Smooth muscle cell (in vitro differentiated cells): ENCODE measurements around the gene PATJ. TPM values are rescaled to one million over a fixed set of nuclear protein-coding genes. Genes with fewer than 3 reads are reported as not detected.
"Not testable (repeated sequence)": the region's sequence is repeated elsewhere in the genome, so short reads cannot be mapped to it uniquely, and the experiment has no call there.

Source experiments
- DNase-seq: peaks from one replicate; lab custom pipeline; 2025; ENCODE audit not compliant: unreplicated experiment; lab: John Stamatoyannopoulos, UW
- H2AFZ ChIP-seq: fragments of 200-600 bp; sonication (generic); 2 replicates; pipeline ENCODE4 v1.6.0; 2016; ENCODE audit warnings: antibody characterized with exemption, low read depth, mild to moderate bottlenecking
- H3F3A ChIP-seq: fragments of 200-600 bp; sonication (generic); 2 replicates; pipeline ENCODE4 v1.6.0; 2017; ENCODE audit warnings: antibody characterized with exemption, low read depth
- H3K27ac ChIP-seq: fragments of 200-600 bp; sonication (generic); 2 replicates; pipeline ENCODE4 v1.5.1; 2016; ENCODE audit warnings: low read depth, mild to moderate bottlenecking
- H3K27me3 ChIP-seq: fragments of 200-600 bp; sonication (generic); 2 replicates; pipeline ENCODE4 v1.6.1; 2016; ENCODE audit warnings: low read depth, mild to moderate bottlenecking
- H3K36me3 ChIP-seq: fragments of 200-600 bp; sonication (generic); 2 replicates; pipeline ENCODE4 v1.5.1; 2016; ENCODE audit warnings: low read depth
- H3K4me1 ChIP-seq: fragments of 200-600 bp; sonication (generic); 2 replicates; pipeline ENCODE4 v1.5.1; 2016; ENCODE audit warnings: low read depth
- H3K4me2 ChIP-seq: fragments of 200-600 bp; sonication (generic); 2 replicates; pipeline ENCODE4 v1.6.0; 2016; ENCODE audit warnings: mild to moderate bottlenecking
- H3K4me3 ChIP-seq: fragments of 200-600 bp; sonication (generic); 2 replicates; pipeline ENCODE4 v1.5.1; 2016; ENCODE audit warnings: mild to moderate bottlenecking
- H3K79me2 ChIP-seq: fragments of 200-600 bp; sonication (generic); 2 replicates; pipeline ENCODE4 v1.6.0; 2016; ENCODE audit warnings: low read depth, mild to moderate bottlenecking
- H3K9ac ChIP-seq: fragments of 200-600 bp; sonication (generic); 2 replicates; pipeline ENCODE4 v1.6.0; 2016; ENCODE audit warnings: low read depth
- H3K9me3 ChIP-seq: fragments of 200-600 bp; sonication (generic); replicated peaks from 2 replicates; pipeline ENCODE4 v1.5.1; 2016; ENCODE audit warnings: low read depth
- H4K20me1 ChIP-seq: fragments of 200-600 bp; sonication (generic); 2 replicates; pipeline ENCODE4 v1.6.0; 2016; ENCODE audit warnings: low read depth
- WGBS: methylation state at CpG from one replicate; pipeline ENCODE4 v1.1.7; 2016; ENCODE audit warnings: low lambda C conversion rate; 5-methylcytosine and 5-hydroxymethylcytosine counted together
- polyA plus RNA-seq: library from polyadenylated mRNA; unstranded; fragments of >200 nt; fragmentation: Nextera tagmentation; extraction: Ambion mirVana; gene quantifications from 2 replicates; pipeline ENCODE4 v1.2.1, GENCODE V29; 2016
- total RNA-seq: library from RNA; depleted of rRNA; stranded (reverse); fragments of >200 nt; gene quantifications from 2 replicates; pipeline ENCODE4 v1.2.3, GENCODE V29; 2014
- TF ChIP-seq, protein P1 (sequence below): fragments of 200-600 bp; sonication (generic); IDR thresholded peaks from 2 replicates; pipeline ENCODE4 v1.5.1; 2017; ENCODE audit warnings: borderline replicate concordance, mild to moderate bottlenecking, antibody characterized with exemption; ENCODE audit not compliant: insufficient read depth, poor library complexity, severe bottlenecking

The PATJ gene
- total and polyA plus RNA-seq, 2 experiments from 2014 or later, result 3.5 to 12.3 TPM

DNA sequence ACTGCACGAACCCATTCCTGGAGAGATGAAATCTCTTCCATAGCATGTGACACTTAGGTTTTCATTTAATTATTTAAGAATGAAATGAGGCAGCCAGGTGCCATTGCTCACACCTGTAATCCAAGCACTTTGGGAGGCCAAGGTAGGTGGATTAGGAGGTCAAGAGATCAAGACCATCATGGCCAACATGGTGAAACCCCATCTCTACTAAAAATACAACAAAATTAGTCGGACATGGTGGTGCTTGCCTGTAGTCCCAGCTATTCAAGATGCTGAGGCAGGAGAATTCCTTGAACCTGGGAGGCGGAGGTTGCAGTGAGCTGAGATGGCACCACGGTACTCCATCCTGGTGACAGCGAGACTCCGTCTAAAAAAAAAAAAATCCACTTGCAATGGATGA, 470.1 kb downstream of the PATJ start:
- no peak for DNase-seq
- Histone ChIP-seq H3K79me2 (no peaks in the 10 kb centered on the region), H3K9me3 (no peaks in the 10 kb centered on the region), H3K4me2 (no peak overlapping the region), H3K4me1 (no peaks in the 10 kb centered on the region), H3K9ac (no peak overlapping the region), H2AFZ (no peak overlapping the region), H4K20me1 (no peaks in the 10 kb centered on the region), H3F3A (no peaks in the 10 kb centered on the region), H3K4me3 (no peak overlapping the region), H3K27ac (no peak overlapping the region), H3K36me3 (peaks cover 5% of the 10 kb centered on the region), H3K27me3 (no peaks in the 10 kb centered on the region)
- TF ChIP-seq, protein P1, sequence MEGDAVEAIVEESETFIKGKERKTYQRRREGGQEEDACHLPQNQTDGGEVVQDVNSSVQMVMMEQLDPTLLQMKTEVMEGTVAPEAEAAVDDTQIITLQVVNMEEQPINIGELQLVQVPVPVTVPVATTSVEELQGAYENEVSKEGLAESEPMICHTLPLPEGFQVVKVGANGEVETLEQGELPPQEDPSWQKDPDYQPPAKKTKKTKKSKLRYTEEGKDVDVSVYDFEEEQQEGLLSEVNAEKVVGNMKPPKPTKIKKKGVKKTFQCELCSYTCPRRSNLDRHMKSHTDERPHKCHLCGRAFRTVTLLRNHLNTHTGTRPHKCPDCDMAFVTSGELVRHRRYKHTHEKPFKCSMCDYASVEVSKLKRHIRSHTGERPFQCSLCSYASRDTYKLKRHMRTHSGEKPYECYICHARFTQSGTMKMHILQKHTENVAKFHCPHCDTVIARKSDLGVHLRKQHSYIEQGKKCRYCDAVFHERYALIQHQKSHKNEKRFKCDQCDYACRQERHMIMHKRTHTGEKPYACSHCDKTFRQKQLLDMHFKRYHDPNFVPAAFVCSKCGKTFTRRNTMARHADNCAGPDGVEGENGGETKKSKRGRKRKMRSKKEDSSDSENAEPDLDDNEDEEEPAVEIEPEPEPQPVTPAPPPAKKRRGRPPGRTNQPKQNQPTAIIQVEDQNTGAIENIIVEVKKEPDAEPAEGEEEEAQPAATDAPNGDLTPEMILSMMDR, result no peak
- 93% methylated on average over 6 of the region's 6 CpGs for WGBS

DNA sequence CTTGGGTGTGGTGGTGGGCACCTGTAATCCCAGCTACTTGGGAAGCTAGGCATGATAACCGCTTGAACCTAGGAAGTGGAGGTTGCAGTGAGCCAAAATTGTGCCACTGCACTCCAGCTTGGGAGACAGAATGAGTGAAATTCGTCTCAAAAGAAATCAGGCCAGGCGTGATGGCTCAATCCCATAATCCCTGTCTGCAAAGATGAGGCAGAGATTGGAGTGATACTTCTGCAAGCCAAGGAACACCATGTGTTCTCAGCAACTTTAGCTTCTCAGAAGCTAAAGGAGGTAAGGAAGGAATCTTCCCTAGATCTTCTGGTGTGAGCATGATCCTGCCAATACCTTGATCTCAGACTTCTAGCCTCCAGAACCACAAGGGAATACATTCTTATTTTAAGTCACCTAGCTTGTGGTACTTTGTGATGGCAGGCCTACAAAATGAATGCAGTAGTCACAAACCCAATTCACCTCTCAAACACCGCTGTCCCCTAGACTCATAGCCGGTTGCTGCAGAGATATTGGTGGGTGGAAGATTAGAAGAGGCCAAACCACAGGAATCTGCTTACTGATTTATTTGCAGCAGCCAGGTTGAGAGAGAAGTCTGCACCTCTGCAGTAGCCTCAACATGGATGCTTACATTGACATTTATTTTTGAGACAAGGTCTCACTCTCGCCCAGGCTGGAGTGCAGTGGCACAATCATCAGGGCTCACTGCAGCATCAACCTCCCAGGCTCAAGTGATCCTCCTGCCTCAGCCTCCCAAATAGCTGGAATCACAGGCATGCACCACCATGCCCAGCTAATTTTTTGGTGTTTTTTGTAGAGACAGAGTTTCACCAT, 471.0 kb downstream of the PATJ start:
- H3K79me2 ChIP-seq, result no peaks in the 10 kb centered on the region
- no peak overlapping the region for H3K9ac ChIP-seq
- H3K27me3 ChIP-seq, result no peaks in the 10 kb centered on the region
- H3K4me3 ChIP-seq, result no peak overlapping the region
- TF ChIP-seq, protein P1, result no peak
- no peak overlapping the region for H3K4me2 ChIP-seq
- H3K36me3 ChIP-seq, result peaks cover 5% of the 10 kb centered on the region
- DNase-seq, result no peak
- H3F3A ChIP-seq, result no peaks in the 10 kb centered on the region
- no peaks in the 10 kb centered on the region for H4K20me1 ChIP-seq
- no peak overlapping the region for H2AFZ ChIP-seq
- no peaks in the 10 kb centered on the region for H3K4me1 ChIP-seq
- 64% methylated on average over 6 of the region's 6 CpGs for WGBS
- no peak overlapping the region for H3K27ac ChIP-seq
- no peaks in the 10 kb centered on the region for H3K9me3 ChIP-seq

DNA sequence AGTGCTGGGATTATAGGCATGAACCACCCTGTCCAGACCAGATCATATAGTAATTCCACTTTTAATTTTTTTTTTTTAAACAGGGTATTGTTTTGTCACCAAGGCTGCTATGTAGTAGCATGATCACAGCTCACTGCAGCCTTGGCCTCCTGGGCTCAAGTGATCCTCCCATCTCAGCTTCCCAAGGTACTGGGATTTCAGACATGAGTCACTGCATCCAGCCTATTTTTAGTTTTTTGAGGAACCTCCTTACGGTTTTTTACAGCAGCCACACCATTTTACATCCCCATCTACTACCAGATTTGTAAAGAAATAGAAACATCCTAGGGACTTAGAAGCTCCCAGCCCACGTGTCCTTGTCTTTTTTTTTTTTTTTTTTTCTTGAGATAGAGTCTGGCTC, 476.3 kb downstream of the PATJ start:
- Histone ChIP-seq H3K27me3 (no peaks in the 10 kb centered on the region), H3K27ac (no peak overlapping the region), H3K9ac (no peak overlapping the region), H3K4me3 (no peak overlapping the region), H3K79me2 (no peaks in the 10 kb centered on the region), H3K9me3 (no peaks in the 10 kb centered on the region), H2AFZ (no peak overlapping the region), H3F3A (no peaks in the 10 kb centered on the region), H3K4me2 (no peak overlapping the region), H3K36me3 (no peaks in the 10 kb centered on the region), H4K20me1 (no peaks in the 10 kb centered on the region), H3K4me1 (no peaks in the 10 kb centered on the region)
- TF ChIP-seq, protein P1, result no peak
- WGBS, result 56% methylated on average over 2 of the region's 2 CpGs
- DNase-seq, result no peak

DNA sequence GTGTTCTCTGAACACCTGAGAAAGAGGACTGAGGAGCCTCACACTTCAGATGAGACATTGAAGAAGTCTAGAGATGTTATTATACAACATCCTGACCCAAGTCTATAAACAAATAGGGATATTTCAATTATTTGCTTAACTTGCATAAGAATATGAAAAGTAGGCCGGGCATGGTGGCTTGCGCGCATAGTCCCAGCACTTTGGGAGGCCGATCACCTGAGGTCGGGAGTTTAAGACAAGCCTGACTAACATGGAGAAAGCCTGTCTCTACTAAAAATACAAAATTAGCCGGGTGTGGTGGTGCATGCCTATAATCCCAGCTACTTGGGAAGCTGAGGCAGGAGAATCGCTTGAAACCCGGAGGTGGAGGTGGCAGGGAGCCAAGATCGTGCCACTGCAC, 478.2 kb downstream of the PATJ start:
- H4K20me1 ChIP-seq, H3K36me3 ChIP-seq, DNase-seq, H3F3A ChIP-seq, H3K9me3 ChIP-seq, H3K27ac ChIP-seq, H3K9ac ChIP-seq, H2AFZ ChIP-seq, H3K79me2 ChIP-seq, H3K27me3 ChIP-seq, H3K4me3 ChIP-seq, H3K4me2 ChIP-seq, H3K4me1 ChIP-seq: not testable (repeated sequence)
- 83% methylated on average over 9 of the region's 9 CpGs for WGBS
